Suprapubic skin (tissue), 4 donors: Measurements from ENCODE around the gene CIB4.

Source experiments
- CTCF ChIP-seq, 2 donors: fragments of 200-600 bp in 1 of 2; fragments of 450-650 bp in 1 of 2; sonication (generic) in 1 of 2; IDR thresholded peaks; one replicate each; pipeline ENCODE4 v1.5.1; 2016 to 2019; ENCODE audit warnings: antibody characterized with exemption in 2 of 2, mild to moderate bottlenecking in 1 of 2, moderate library complexity in 1 of 2
- EP300 ChIP-seq: sonication (generic); formaldehyde crosslinking; IDR thresholded peaks from one replicate; pipeline ENCODE4 v1.6.1; 2017; ENCODE audit warnings: antibody characterized with exemption
- POLR2A ChIP-seq, 2 donors: fragments of 450-650 bp; IDR thresholded peaks; one replicate each; pipeline ENCODE4 v1.6.1; 2017; ENCODE audit warnings: antibody characterized with exemption in 2 of 2, mild to moderate bottlenecking in 2 of 2, moderate library complexity in 2 of 2
- POLR2AphosphoS5 ChIP-seq, 3 donors: sonication (generic); formaldehyde crosslinking; IDR thresholded peaks; one replicate each; pipeline ENCODE4 v1.6.1; 2017; ENCODE audit warnings: antibody characterized with exemption in 3 of 3

- TF ChIP-seq POLR2AphosphoS5 (IDR thresholded peaks at IDR 0.05): no peak
- TF ChIP-seq CTCF (IDR thresholded peaks at IDR 0.05): no peak
- TF ChIP-seq POLR2A (IDR thresholded peaks at IDR 0.05): no peak
- no peak for TF ChIP-seq EP300
Observed at GRCh38 chr2:26572591-26572990, 68.6 kb downstream of the CIB4 start.
